Activated T-helper 17 cell treated with anti-CD3 and anti-CD28 coated beads, Interleukin-2, amount 50 U/mL, for 72 hours (primary cell): ENCODE results near the gene PSTPIP1. TPM values are rescaled to one million over a fixed set of nuclear protein-coding genes. Genes with fewer than 3 reads are reported as not detected.
A peak's percentile ranks its signal among the peaks of the same experiment; 100 is the strongest.

Experiments
- ATAC-seq: fragments of 150-1000 bp; cut with Tn5 transposase; replicated peaks from 2 replicates; pipeline ENCODE4 v1.10.0; 2021; ENCODE audit warnings: mild to moderate bottlenecking, moderate library complexity
- H3K27ac Mint-ChIP-seq: one replicate; pipeline ENCODE4 v1.8.0; 2022; ENCODE audit warnings: mixed read lengths
- H3K27me3 Mint-ChIP-seq: one replicate; pipeline ENCODE4 v1.8.0; 2022; ENCODE audit warnings: mixed read lengths
- H3K36me3 Mint-ChIP-seq: one replicate; pipeline ENCODE4 v1.8.0; 2022; ENCODE audit warnings: low read depth, mild to moderate bottlenecking, mixed read lengths
- H3K4me1 Mint-ChIP-seq: one replicate; pipeline ENCODE4 v1.8.0; 2022; ENCODE audit warnings: mixed read lengths
- H3K4me3 Mint-ChIP-seq: one replicate; pipeline ENCODE4 v1.8.0; 2022; ENCODE audit warnings: mild to moderate bottlenecking, mixed read lengths
- H3K9me3 Mint-ChIP-seq: one replicate; pipeline ENCODE4 v1.8.0; 2022; ENCODE audit warnings: mixed read lengths
- total RNA-seq, 2 donors: library from RNA; stranded (reverse); gene quantifications; one replicate each; pipeline ENCODE4 v1.2.3, GENCODE V29; 2022

Gene PSTPIP1
- total RNA-seq, 2 donors from 2014 or later = 125 to 137 TPM

DNA sequence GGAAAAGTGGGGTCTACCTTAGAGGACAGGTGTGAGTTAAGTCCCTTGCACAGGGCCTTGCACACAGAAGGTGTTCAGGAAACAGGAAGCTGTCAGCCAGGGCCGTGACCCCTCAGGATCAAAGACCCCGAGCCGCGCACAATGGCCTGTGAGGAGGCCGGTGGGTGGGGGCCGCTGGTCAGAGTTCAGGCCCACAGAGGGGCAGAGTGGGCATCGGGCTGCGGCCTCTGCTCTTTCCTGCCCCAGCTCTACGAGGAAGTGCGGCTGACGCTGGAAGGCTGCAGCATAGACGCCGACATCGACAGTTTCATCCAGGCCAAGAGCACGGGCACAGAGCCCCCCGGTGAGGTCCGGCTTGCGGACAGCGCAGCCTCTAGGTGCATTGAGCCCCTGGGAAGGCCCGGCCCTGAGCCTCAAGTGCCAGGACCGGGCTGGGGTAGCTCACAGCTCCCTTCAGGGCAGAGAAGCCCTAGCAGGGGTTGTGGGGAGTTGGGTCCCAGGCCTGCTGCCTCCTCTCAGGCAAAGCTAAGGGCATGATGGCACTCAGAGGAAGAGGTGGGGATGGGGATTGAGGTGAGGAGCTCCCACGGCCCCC, 37.2 kb downstream of the PSTPIP1 start:
- no peaks in the 10 kb centered on the region for H3K27me3 Mint-ChIP-seq
- ATAC-seq = no peak
- peaks cover 62% of the 10 kb centered on the region for H3K36me3 Mint-ChIP-seq
- H3K9me3 Mint-ChIP-seq = no peaks in the 10 kb centered on the region
- no peaks in the 10 kb centered on the region for H3K4me1 Mint-ChIP-seq
- no peak overlapping the region for H3K4me3 Mint-ChIP-seq
- peak overlapping the region; percentile 34 for H3K27ac Mint-ChIP-seq

DNA sequence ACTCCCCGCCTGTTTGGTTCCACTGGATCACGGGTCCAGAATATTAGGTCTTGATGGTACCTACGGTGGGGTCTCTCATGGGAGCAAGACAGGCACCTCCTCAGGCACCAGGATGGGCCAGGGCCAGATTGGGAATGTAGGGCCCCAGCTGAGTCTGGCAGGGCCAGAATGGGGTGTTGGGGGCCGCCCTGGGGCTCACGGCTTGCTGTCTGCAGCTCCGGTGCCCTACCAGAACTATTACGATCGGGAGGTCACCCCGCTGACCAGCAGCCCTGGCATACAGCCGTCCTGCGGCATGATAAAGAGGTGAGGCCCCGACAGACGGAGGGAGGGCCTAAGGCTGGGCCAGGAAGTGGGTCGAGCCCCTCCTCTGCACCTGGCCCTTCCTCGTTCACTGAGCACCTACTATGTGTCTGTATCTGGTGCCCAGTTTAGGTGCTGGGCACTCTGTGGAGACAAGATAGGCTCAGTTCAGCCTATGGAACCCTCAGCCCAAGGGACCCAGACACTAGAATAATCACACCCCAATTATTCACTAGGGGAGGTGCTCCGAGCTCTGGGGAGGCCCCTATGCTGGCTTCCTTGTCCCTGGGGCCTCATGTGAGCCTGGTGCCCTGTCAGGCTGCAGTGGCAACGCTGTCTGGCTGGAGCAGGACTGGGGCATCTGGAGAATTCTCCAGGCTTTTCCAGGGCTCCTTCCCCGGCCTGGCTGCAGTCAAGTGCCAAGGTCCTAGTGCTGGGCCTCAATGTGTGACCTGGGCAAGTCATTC, 37.9 kb downstream of the PSTPIP1 start:
- no peak for ATAC-seq
- Mint-ChIP-seq H3K4me3 (no peak overlapping the region), H3K27me3 (no peaks in the 10 kb centered on the region), H3K36me3 (peaks cover 62% of the 10 kb centered on the region), H3K4me1 (no peaks in the 10 kb centered on the region), H3K27ac (no peak overlapping the region), H3K9me3 (no peaks in the 10 kb centered on the region)

DNA sequence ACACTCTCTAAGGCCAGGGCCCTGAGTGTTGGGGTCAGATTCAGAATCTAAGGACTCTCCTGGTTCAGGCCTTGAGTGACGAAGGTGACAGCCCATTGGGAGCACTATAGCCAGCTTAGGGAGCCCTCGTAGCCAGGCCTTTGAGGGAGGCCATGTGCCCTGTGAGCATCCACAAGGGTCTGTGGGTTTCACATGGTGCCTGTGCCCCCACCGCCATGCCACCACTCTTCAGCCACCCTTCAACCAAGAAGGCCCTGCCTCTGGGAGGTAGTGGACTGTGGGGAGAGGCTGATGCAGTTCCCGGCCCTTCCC, 38.4 kb downstream of the PSTPIP1 start:
- H3K36me3 Mint-ChIP-seq = peaks cover 62% of the 10 kb centered on the region
- peaks cover 2% of the 10 kb centered on the region for H3K4me1 Mint-ChIP-seq
- H3K9me3 Mint-ChIP-seq = no peaks in the 10 kb centered on the region
- no peak for ATAC-seq
- no peak overlapping the region for H3K4me3 Mint-ChIP-seq
- no peaks in the 10 kb centered on the region for H3K27me3 Mint-ChIP-seq
- peak overlapping the region; percentile 86 for H3K27ac Mint-ChIP-seq

DNA sequence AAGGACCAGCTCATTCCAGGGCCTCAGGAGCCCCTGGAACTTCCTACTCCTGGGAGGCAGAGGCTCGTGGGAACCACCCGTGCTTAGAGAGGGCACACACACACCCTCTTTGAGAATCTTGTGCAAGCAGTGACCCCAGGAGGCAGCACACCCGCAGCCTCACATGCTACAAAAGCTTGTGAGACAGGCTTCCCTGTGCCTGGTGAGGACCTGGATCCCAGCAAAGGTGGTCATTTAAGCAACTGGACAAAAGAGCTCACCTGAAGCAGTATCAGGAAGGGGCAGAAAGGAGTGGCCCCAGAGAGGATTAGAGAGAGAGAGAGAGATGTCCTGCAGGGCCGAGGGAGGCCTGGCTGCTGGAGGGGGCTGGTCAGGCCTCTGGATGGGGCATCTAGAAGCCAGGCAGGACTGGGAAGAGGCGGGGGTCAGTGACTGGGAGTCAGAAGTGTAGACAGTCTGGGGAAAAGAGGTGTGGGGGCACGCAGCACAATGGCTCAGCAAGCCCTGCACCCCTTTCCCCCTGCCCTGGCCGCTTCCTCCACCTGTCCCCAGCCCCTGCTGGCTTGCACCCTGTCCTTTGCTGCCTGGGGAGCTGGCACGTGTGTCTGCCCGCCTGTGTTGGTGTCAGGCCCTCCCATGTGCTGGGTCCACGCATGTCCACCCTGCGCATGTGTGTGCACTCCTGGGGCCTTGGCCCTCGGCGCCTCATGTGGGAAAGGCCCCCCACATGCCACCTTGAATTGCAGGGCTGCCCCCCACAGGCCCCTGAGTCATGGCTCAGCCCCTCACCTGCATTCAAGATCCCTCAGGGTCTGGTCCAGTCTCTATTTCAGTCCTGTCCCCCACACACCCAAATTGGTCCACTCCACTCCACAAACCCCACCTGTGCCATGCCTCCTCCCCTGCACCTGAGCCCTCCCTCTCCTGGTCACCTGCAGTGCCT, 39.1 kb downstream of the PSTPIP1 start:
- Mint-ChIP-seq H3K4me3 (no peak overlapping the region), H3K27me3 (no peaks in the 10 kb centered on the region), H3K27ac (peak overlapping the region; percentile 86), H3K36me3 (peaks cover 57% of the 10 kb centered on the region), H3K4me1 (peaks cover 4% of the 10 kb centered on the region), H3K9me3 (no peaks in the 10 kb centered on the region)
- no peak for ATAC-seq

DNA sequence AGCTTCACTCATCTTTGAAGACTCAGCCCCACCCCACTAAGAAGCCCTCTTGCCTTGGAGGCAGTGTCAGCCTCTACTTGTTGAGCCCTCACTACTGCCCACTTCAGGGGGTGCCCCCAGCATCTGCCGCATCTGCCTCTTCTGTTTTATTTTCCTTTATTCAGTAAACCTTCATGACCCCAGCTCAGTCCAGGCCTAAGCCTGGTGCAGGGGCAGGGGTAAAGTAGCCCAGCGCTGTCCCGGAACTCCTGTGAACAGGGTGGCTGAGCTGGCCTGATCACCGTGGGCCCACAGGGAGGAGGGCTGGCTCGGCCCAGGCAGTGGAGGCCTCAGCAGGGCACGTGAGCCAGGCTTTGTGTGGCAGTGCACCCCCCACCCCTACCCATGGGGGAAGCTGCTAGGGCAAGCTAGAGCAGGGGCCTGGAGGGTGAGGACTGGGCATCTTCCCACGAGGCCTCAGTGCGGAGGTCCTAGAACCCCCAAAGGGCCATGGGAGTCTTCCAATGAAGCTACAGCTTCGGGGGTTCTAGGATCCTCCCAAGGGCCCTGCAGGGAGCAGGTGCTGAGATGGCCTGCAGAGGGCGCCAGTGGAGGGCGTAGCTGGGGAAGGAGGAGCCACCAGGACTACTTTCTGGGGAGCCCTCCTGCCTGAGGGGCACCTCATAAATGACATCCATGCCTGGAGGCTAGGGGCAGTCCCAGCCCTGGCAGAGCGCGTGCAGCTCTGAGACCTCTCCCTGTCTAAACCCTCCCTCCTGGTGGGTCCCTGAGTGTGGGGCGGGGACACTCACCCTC, 40.0 kb downstream of the PSTPIP1 start:
- H3K9me3 Mint-ChIP-seq = no peaks in the 10 kb centered on the region
- H3K27ac Mint-ChIP-seq = peak overlapping the region; percentile 86
- ATAC-seq = no peak
- no peaks in the 10 kb centered on the region for H3K27me3 Mint-ChIP-seq
- H3K36me3 Mint-ChIP-seq = peaks cover 48% of the 10 kb centered on the region
- H3K4me1 Mint-ChIP-seq = peaks cover 4% of the 10 kb centered on the region
- H3K4me3 Mint-ChIP-seq = no peak overlapping the region

DNA sequence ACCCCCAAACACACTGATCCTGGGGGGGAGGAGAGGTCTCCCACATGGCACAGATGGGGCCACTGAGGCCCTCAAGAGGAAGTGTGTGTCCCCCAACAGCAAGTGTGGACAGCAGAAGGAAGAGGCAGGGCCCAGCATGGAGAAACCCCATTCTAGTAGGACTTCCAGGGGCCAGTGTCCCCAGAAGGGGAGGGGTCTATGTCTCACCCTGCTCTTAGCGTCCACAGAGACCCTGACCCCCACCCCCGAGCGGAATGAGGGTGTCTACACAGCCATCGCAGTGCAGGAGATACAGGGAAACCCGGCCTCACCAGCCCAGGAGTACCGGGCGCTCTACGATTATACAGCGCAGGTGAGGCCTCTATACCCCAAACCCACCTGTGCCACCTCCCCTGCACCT, 40.7 kb downstream of the PSTPIP1 start:
- no peak overlapping the region for H3K4me3 Mint-ChIP-seq
- no peaks in the 10 kb centered on the region for H3K27me3 Mint-ChIP-seq
- H3K9me3 Mint-ChIP-seq = peaks cover under 1% of the 10 kb centered on the region
- peaks cover 44% of the 10 kb centered on the region for H3K36me3 Mint-ChIP-seq
- no peak for ATAC-seq
- peak overlapping the region; percentile 58 for H3K27ac Mint-ChIP-seq
- H3K4me1 Mint-ChIP-seq = peaks cover 4% of the 10 kb centered on the region

DNA sequence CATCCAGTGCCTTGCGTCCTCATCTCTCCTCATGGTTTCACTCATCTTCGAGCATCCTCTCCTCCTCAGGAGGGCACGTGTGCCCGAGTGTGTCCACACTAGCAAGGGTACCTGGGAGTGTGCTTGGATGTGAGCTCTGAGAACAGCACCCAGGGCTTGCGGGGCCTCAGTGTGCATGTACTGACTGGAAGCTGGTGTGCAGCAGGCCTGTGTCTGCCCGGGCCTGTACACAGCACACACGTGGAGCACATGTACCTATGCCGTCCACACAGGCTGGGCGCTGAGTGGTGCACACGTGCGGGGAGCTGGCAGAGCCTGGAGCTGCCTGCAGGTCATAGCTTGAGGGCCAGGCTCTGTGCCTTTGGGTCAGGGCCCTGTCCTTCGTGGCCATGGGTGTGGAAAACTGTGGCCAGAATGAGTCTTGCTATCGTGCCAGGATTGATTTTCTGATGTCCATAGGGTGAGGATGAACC, 41.1 kb downstream of the PSTPIP1 start:
- H3K4me3 Mint-ChIP-seq = no peak overlapping the region
- H3K27me3 Mint-ChIP-seq = no peaks in the 10 kb centered on the region
- peaks cover 4% of the 10 kb centered on the region for H3K9me3 Mint-ChIP-seq
- no peak for ATAC-seq
- H3K27ac Mint-ChIP-seq = peak overlapping the region; percentile 58
- H3K4me1 Mint-ChIP-seq = peaks cover 9% of the 10 kb centered on the region
- peaks cover 48% of the 10 kb centered on the region for H3K36me3 Mint-ChIP-seq

DNA sequence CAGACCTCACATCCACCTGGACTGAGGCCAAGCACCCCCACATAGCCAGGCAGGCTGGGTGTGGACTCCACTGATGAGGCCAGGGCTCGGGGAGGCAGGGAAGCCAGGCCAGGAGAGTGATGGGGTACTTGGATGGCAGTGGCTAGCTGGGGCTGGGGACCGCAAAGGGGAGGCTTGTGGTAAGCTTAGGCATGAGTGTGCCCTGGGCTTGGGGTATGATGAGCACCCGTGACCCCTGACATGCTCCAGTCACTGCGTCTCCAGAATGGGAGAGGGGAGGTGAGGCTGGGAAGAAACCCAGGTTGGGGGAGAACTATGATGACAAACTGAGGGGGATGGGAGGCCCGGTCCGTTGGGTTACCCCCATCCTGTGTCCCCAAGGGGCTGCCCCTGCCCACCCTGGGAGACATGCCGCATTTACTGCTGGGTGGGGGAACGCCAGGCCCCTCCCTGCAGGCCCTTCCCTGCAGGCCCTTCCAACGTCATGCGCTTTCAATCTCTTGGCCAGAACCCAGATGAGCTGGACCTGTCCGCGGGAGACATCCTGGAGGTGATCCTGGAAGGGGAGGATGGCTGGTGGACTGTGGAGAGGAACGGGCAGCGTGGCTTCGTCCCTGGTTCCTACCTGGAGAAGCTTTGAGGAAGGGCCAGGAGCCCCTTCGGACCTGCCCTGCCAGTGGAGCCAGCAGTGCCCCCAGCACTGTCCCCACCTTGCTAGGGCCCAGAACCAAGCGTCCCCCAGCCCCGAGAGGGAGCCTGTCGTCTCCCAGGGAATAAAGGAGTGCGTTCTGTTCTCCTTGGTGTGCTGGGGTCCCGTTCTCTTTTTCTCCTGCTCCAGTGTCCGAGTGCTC, 41.8 kb downstream of the PSTPIP1 start:
- Mint-ChIP-seq H3K4me1 (peaks cover 9% of the 10 kb centered on the region), H3K36me3 (peaks cover 48% of the 10 kb centered on the region), H3K27me3 (no peaks in the 10 kb centered on the region), H3K9me3 (peaks cover 4% of the 10 kb centered on the region), H3K4me3 (no peak overlapping the region), H3K27ac (peak overlapping the region; percentile 73)
- no peak for ATAC-seq

DNA sequence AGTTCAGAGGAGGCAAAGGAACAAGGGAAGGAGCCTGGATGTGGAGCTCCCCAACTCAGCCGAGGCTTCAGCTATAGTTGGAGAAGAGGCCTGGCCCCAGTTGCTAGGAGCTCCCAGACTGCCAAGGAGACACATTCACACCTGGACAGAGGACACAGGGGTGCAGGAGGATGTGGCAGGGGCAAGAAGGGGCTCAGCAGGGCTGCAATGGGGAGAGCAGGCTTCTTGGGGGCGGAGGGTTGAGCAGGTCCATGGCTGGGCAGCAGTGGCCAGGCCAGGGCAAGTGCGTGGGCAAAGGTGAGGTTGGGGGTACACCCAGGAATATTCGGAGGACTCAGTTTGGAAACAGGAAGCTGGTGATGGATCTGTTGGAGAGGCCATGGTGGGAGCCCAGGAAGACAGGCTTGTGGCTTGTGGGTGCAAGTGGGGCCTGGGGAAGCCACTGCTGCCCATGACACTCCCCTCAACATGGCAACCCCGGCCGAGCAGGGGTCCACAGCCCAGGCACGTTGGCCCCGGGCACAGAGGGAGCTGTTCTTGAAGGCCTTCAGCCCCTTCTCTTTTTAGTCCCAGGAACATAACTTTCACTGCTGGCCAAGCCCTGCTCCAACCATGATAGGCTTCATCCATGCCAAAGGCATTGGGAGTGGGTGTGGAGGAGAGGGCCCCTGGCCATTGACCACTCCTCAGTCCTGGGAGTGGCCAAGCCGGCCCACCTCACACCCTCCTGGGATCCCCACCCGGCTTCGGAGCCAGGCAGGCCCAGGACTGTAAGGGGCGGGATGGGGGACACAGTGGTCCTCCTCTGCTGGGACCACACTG, 42.7 kb downstream of the PSTPIP1 start:
- peaks cover 48% of the 10 kb centered on the region for H3K36me3 Mint-ChIP-seq
- H3K4me1 Mint-ChIP-seq = peaks cover 9% of the 10 kb centered on the region
- no peaks in the 10 kb centered on the region for H3K27me3 Mint-ChIP-seq
- H3K4me3 Mint-ChIP-seq = no peak overlapping the region
- H3K27ac Mint-ChIP-seq = peak overlapping the region; percentile 73
- no peak for ATAC-seq
- peaks cover 4% of the 10 kb centered on the region for H3K9me3 Mint-ChIP-seq

DNA sequence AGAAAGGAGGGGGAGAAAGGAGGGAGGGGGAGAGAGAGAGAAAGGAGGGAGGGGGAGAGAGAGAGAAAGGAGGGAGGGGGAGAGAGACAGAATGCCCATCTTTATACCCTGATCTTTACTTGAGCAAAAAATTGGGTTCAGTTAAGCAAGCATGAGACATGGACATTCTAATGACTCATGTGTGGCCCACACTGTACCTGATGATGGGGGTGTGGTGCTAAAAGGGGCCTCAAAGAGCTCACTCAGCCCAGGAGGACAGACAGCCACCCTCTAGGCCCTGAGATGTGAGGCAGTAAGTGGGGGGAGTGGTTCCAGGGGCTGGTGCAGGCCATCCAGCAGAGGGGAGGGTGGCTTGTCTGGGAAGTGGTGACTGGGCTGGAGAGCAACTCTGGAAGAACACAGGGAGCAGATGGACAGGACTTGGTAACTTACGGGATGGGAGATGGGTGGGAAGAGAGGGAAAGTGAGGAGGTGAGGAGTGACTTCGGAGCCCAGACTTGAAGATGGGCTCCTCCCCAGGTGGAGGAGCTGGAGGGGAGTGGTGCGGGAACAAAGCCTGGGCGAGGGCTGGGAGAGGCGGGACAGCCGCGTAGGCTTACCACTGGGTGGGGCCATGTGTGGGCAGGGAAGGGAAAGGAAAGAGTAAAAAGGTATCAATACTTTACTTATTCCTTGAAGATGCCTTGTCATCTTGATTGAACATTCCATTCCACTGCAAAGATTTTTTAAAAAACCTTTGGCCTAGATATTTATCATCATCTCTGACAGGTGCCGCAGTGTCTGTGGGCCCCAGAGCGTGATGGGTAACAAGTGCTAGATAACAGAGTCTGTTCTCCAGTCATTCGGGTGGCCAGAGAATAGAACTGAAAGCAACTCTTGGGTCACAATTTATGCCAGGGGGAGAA, 43.6 kb downstream of the PSTPIP1 start:
- Mint-ChIP-seq H3K36me3 (peaks cover 48% of the 10 kb centered on the region), H3K4me3 (no peak overlapping the region), H3K9me3 (peaks cover 4% of the 10 kb centered on the region), H3K4me1 (peaks cover 13% of the 10 kb centered on the region), H3K27ac (peak overlapping the region; percentile 66), H3K27me3 (no peaks in the 10 kb centered on the region)
- ATAC-seq = peak; percentile 82

DNA sequence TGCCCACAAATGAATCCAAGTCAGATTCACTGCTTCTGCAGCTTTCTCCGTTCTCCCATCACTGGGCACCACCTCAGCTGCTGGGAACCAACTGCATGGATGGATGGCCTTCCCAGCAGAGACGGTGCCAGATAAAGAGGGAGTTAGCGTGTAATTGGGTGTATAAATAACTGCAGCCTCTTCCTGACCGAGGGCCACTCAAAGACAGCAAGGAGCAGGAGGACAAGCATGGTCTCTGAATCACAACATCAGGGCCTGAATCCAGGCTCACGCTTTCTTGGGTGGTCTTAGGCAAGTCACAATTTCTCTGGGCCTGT, 44.2 kb downstream of the PSTPIP1 start:
- H3K9me3 Mint-ChIP-seq = peaks cover 4% of the 10 kb centered on the region
- peaks cover 14% of the 10 kb centered on the region for H3K4me1 Mint-ChIP-seq
- peak; percentile 4 for ATAC-seq
- no peaks in the 10 kb centered on the region for H3K27me3 Mint-ChIP-seq
- peaks cover 42% of the 10 kb centered on the region for H3K36me3 Mint-ChIP-seq
- peak overlapping the region; percentile 66 for H3K27ac Mint-ChIP-seq
- no peak overlapping the region for H3K4me3 Mint-ChIP-seq

DNA sequence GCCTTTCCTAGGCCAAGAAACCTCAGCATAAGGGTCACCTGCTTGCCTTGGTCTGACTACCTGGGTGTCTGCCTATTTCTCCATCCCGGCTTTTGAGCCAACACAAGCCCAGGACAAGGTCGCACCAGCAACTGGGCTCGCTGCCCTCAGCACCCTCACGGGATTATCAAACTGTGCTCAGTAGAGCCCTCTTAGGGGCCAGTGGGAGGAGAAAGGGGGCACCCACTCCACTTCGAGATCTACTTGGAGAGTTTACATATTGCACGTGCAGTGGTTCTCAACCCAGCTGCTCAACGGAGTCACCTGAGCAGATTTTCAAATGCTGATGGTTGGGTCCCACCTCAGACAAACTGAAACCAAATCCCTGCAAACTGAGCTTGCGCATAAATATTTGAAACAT, 44.9 kb downstream of the PSTPIP1 start:
- Mint-ChIP-seq H3K27ac (no peak overlapping the region), H3K36me3 (peaks cover 35% of the 10 kb centered on the region), H3K4me3 (no peak overlapping the region), H3K4me1 (peaks cover 14% of the 10 kb centered on the region), H3K9me3 (peaks cover 4% of the 10 kb centered on the region), H3K27me3 (no peaks in the 10 kb centered on the region)
- no peak for ATAC-seq
